WI38 (cell line): ENCODE results near the gene STIM1.

ENCODE experiments used
- H3K4me3 ChIP-seq: 2 replicates; pipeline ENCODE4 v1.5.1; 2011; ENCODE audit warnings: low read depth, mild to moderate bottlenecking, control low read depth, low read length
- CTCF ChIP-seq: IDR thresholded peaks from 2 replicates; pipeline ENCODE4 v1.5.1; 2012; ENCODE audit warnings: low read depth, mild to moderate bottlenecking, control low read depth, low read length

STIM1 gene

GRCh38 chr11:3831378-3832239 is 23.9 kb upstream of the STIM1 start:
- H3K4me3 ChIP-seq, result no peak overlapping the region
- no peak for TF ChIP-seq CTCF

- no peak overlapping the region for H3K4me3 ChIP-seq
- TF ChIP-seq CTCF, result no peak
Observed at GRCh38 chr11:3832816-3833215, 22.6 kb upstream of the STIM1 start.

GRCh38 chr11:3833449-3833848 is 22.0 kb upstream of the STIM1 start:
- H3K4me3 ChIP-seq, result no peak overlapping the region
- no peak for TF ChIP-seq CTCF

GRCh38 chr11:3834349-3834663 is 21.2 kb upstream of the STIM1 start:
- no peak overlapping the region for H3K4me3 ChIP-seq

GRCh38 chr11:3834664-3835461 is 20.6 kb upstream of the STIM1 start:
- H3K4me3 ChIP-seq, result no peak overlapping the region

More at GRCh38 chr11:3834349-3834663, 21.2 kb upstream of the STIM1 start:
- no peak for TF ChIP-seq CTCF

GRCh38 chr11:3835751-3836150 is 19.7 kb upstream of the STIM1 start:
- H3K4me3 ChIP-seq, result no peak overlapping the region
- TF ChIP-seq CTCF, result no peak

More at GRCh38 chr11:3834664-3835461, 20.6 kb upstream of the STIM1 start:
- no peak for TF ChIP-seq CTCF

GRCh38 chr11:3836903-3837302 is 18.6 kb upstream of the STIM1 start:
- TF ChIP-seq CTCF, result no peak
- H3K4me3 ChIP-seq, result no peak overlapping the region
